Tibial nerve (tissue), 4 donors: Measurements from ENCODE around the gene RNFT2. TPM values are rescaled to one million over a fixed set of nuclear protein-coding genes. Genes with fewer than 3 reads are reported as not detected.
A peak's percentile ranks its signal among the peaks of the same experiment; 100 is the strongest.

Experiments
- DNase-seq, 2 donors: peaks; one replicate each; pipeline ENCODE4 v3.0.0-alpha.2; 2019; ENCODE audit warnings: low spot score in 2 of 2
- H3K27ac ChIP-seq, 4 donors: fragments of 200-600 bp; sonication (generic) in 3 of 4; one replicate each; pipeline ENCODE4 v1.5.1; 2017 to 2019; ENCODE audit warnings: mild to moderate bottlenecking in 1 of 4
- H3K27me3 ChIP-seq, 2 donors: fragments of 200-600 bp; sonication (generic) in 1 of 2; one replicate each; pipeline versions ENCODE4 v1.5.1 to v1.6.0; 2017 to 2019
- H3K36me3 ChIP-seq, 3 donors: fragments of 200-600 bp; sonication (generic); one replicate each; pipeline ENCODE4 v1.5.1; 2018 to 2019
- H3K4me1 ChIP-seq, 4 donors: fragments of 200-600 bp; sonication (generic) in 3 of 4; one replicate each; pipeline ENCODE4 v1.5.1; 2017 to 2019
- H3K4me3 ChIP-seq, 4 donors: fragments of 200-600 bp; sonication (generic) in 3 of 4; one replicate each; pipeline ENCODE4 v1.5.1; 2017 to 2019; ENCODE audit warnings: mild to moderate bottlenecking in 1 of 4, moderate library complexity in 1 of 4
- H3K9me3 ChIP-seq, 4 donors: fragments of 200-600 bp; sonication (generic) in 3 of 4; one replicate each; pipeline ENCODE4 v1.5.1; 2017 to 2019
- EP300 ChIP-seq, 2 donors: sonication (generic); formaldehyde crosslinking; IDR thresholded peaks; one replicate each; pipeline ENCODE4 v1.6.1; 2017; ENCODE audit warnings: antibody characterized with exemption in 2 of 2, mild to moderate bottlenecking in 1 of 2
- POLR2A ChIP-seq, 2 donors: fragments of 450-650 bp; IDR thresholded peaks; one replicate each; pipeline ENCODE4 v1.6.1; 2017; ENCODE audit warnings: antibody characterized with exemption in 2 of 2, mild to moderate bottlenecking in 2 of 2, moderate library complexity in 2 of 2
- WGBS, 2 donors: methylation state at CpG; one replicate each; pipeline ENCODE4 v1.1.5; 2018; 5-methylcytosine and 5-hydroxymethylcytosine counted together
- total RNA-seq, 4 donors: library from RNA; depleted of rRNA; stranded (reverse); fragments of >200 nt; gene quantifications; one replicate each; pipeline ENCODE4 v1.1.0, GENCODE V29; 2016
- TF ChIP-seq, protein P1 (sequence below), 5 experiments: fragments of 200-600 bp in 3 of 5; fragments of 450-650 bp in 2 of 5; sonication (generic) in 3 of 5; IDR thresholded peaks; one replicate each; pipeline ENCODE4 v1.5.1; 2016 to 2019; ENCODE audit warnings: antibody characterized with exemption in 5 of 5, mild to moderate bottlenecking in 3 of 5, moderate library complexity in 2 of 5

The RNFT2 gene
- total RNA-seq, 4 donors from 2014 or later, result 0.59 to 5.9 (median 2.5) TPM

DNA sequence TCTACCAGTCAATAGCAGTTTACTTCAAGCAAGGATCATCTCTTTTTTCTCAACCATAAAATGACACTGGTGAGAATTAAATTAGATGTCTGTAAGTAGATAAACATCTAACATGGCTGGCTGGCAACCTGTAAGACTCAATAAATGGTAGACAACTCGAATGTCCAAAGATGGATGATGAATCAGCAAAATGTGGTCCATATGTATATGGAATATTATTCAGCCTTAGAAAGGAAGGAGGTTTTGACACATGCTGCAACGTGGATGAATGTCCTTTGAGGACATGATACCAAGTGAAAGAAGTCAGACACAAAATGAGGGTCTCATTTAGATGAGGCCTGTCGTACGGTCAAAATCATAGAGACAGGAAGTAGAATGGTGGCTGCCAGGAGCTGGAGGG lies 46.5 kb upstream of the RNFT2 start:
- Histone ChIP-seq H3K27ac (no peak overlapping the region), H3K36me3 (no peaks in the 10 kb centered on the region), H3K27me3 (peaks cover 0 to 47% of the 10 kb centered on the region in 2 donors), H3K9me3 (no peaks in the 10 kb centered on the region), H3K4me3 (no peak overlapping the region), H3K4me1 (peaks cover 0 to 16% (median 0%) of the 10 kb centered on the region in 4 donors)
- TF ChIP-seq, protein P1, sequence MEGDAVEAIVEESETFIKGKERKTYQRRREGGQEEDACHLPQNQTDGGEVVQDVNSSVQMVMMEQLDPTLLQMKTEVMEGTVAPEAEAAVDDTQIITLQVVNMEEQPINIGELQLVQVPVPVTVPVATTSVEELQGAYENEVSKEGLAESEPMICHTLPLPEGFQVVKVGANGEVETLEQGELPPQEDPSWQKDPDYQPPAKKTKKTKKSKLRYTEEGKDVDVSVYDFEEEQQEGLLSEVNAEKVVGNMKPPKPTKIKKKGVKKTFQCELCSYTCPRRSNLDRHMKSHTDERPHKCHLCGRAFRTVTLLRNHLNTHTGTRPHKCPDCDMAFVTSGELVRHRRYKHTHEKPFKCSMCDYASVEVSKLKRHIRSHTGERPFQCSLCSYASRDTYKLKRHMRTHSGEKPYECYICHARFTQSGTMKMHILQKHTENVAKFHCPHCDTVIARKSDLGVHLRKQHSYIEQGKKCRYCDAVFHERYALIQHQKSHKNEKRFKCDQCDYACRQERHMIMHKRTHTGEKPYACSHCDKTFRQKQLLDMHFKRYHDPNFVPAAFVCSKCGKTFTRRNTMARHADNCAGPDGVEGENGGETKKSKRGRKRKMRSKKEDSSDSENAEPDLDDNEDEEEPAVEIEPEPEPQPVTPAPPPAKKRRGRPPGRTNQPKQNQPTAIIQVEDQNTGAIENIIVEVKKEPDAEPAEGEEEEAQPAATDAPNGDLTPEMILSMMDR (IDR thresholded peaks at IDR 0.05), result no peak
- TF ChIP-seq EP300 (IDR thresholded peaks at IDR 0.05) (no peak), POLR2A (IDR thresholded peaks at IDR 0.05) (no peak)
- 81 to 85% methylated on average over 4 of the region's 4 CpGs for WGBS, 2 donors
- DNase-seq, result no peak

DNA sequence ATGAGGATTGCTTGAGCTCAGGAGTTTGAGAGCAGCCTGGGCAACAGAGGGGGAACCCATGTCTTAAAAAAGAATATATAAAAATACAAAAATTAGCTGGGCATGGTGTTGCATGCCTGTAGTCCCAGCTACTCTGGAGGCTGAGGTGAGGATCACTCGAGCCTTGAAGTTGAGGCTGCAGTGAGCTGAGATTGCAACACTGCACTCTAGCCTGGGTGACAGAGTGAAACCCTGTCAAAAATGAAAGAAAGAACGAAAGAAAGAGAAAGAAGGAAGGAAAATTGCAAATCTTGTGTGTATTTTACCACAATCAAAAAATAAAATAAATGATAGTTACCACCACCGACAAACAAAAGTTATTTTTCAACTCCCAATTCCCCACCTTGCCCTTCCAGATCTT lies 45.5 kb upstream of the RNFT2 start:
- peaks cover 0 to 47% of the 10 kb centered on the region in 2 donors for H3K27me3 ChIP-seq
- H3K4me3 ChIP-seq, result no peak overlapping the region
- H3K36me3 ChIP-seq, result no peaks in the 10 kb centered on the region
- TF ChIP-seq, protein P1 (IDR thresholded peaks at IDR 0.05), result no peak
- TF ChIP-seq POLR2A (IDR thresholded peaks at IDR 0.05), result no peak
- TF ChIP-seq EP300 (IDR thresholded peaks at IDR 0.05), result no peak
- no peaks in the 10 kb centered on the region for H3K9me3 ChIP-seq
- no peak for DNase-seq
- peaks cover 0 to 16% (median 0%) of the 10 kb centered on the region in 4 donors for H3K4me1 ChIP-seq
- no peak overlapping the region for H3K27ac ChIP-seq
- WGBS, 2 donors, result 76% methylated on average over 3 of the region's 3 CpGs

DNA sequence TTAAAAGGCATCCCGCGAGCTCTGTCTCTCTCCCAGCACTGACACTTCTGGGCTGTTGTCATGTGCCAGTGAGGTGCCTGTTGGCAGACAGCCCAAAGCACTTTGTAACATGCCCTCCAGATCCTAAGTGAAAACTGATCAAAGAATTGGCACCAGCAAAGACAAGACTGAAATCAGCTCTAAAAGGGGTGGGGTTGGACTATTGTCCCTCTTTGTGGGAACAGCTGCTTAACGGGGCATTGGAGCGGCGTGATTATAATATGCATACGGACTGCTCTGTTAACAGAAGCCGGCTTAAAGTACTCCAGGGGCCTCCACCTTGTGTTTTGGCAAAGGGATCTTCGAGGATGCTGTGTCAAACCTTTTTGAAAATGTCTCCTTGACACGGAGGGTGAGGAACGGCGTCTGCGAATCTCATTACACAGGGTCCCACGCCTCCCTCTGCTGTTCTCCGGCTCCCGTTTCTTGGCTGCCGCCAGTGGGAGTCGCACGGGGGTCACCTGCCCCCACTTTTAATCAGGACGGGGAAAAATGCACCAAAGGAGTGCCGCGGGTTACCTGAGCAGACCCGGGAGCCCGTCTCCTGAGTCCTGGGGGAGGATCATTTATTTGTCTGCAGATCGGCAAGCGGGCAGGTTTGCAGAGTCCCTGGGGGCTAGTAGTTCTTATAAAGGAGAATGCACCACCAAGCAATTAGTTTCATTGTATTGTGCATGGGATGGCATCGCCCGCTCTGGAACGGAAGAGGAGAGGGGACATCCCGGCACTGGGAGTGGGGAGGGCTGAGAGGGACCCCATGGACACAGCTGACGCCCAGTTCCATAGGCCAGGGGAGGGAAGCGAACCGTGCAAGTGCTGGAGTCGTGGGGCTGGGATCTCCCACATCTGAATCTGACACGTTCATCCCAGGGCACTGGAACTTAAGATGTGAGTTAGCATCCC lies 44.6 kb upstream of the RNFT2 start:
- TF ChIP-seq POLR2A (IDR thresholded peaks at IDR 0.05), result no peak
- TF ChIP-seq, protein P1 (IDR thresholded peaks at IDR 0.05), result no peak
- TF ChIP-seq EP300 (IDR thresholded peaks at IDR 0.05), result no peak
- Histone ChIP-seq H3K27me3 (peaks cover 0 to 47% of the 10 kb centered on the region in 2 donors), H3K4me1 (peaks cover 0 to 16% (median 0%) of the 10 kb centered on the region in 4 donors), H3K36me3 (no peaks in the 10 kb centered on the region), H3K27ac (no peak overlapping the region), H3K4me3 (peak overlapping the region in 2 of 4 donors; percentile 3 to 32), H3K9me3 (no peaks in the 10 kb centered on the region)
- 18 to 23% methylated on average over 34 of the region's 34 CpGs for WGBS, 2 donors
- no peak for DNase-seq

DNA sequence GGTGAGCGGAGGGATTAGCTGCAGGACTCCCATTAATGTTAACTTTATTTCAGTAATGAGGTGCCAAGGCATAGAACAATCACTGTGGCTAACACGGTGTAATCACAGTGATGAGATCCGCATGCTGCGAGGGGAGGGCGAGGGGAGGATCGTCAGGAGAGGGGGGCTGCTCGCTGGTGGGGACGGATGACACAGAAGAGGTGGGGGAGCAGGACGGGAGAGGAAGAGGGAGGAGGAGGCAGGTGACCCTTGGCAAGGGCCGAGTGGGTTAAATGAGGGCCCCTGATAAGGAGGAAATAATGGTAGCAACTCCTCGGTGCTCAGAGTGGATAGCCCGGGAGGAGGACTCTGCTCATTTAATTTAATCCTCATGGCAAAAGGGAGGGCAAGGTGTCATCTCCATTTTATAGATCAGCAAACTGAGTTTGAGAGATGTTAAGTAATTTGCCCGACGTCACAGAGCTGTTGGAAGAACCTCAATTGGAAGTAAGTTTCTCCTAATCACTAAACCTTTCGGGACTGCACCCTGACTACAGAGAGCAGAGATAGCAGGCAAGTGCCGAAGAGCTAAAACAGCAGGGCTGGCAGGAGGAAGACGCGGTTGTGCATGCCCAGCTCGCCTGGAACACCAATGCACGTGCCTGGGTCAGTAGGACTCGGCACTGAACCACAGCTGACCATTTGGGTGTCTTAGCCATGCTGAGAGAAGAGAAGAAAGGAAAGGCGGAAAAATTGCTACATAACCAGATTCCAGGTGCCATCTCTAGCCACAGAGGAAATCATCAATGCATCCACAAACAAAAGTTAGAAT lies 43.3 kb upstream of the RNFT2 start:
- Histone ChIP-seq H3K4me3 (no peak overlapping the region), H3K4me1 (peaks cover 0 to 16% (median 0%) of the 10 kb centered on the region in 4 donors), H3K36me3 (no peaks in the 10 kb centered on the region), H3K27ac (no peak overlapping the region), H3K27me3 (peaks cover 0 to 44% of the 10 kb centered on the region in 2 donors), H3K9me3 (no peaks in the 10 kb centered on the region)
- no peak for DNase-seq
- no peak for TF ChIP-seq EP300 (IDR thresholded peaks at IDR 0.05)
- TF ChIP-seq POLR2A (IDR thresholded peaks at IDR 0.05), result no peak
- 78 to 81% methylated on average over 22 of the region's 22 CpGs for WGBS, 2 donors

DNA sequence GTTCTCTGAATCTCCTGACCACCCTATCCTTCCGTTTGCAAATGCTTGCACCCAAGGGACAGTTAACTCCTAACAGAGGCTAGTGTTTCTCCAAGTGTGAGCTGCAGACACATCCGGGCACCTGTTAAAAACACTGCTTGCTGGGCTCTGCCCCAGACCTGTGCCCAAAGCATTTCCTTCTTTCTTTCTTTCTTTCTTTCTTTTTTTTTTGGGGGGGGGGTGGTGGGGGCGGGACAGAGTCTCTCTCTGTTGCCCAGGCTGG lies 42.7 kb upstream of the RNFT2 start:
- H3K4me3 ChIP-seq, result no peak overlapping the region
- DNase-seq, result no peak
- WGBS, 2 donors, result 58 to 69% methylated on average over 3 of the region's 3 CpGs
- H3K4me1 ChIP-seq, result peaks cover 0 to 16% (median 0%) of the 10 kb centered on the region in 4 donors
- no peaks in the 10 kb centered on the region for H3K9me3 ChIP-seq
- TF ChIP-seq EP300 (IDR thresholded peaks at IDR 0.05), result no peak
- no peak for TF ChIP-seq POLR2A (IDR thresholded peaks at IDR 0.05)
- TF ChIP-seq, protein P1 (IDR thresholded peaks at IDR 0.05), result no peak
- peaks cover 0 to 43% of the 10 kb centered on the region in 2 donors for H3K27me3 ChIP-seq
- H3K36me3 ChIP-seq, result no peaks in the 10 kb centered on the region
- H3K27ac ChIP-seq, result no peak overlapping the region
